GM21526 (cell line): ENCODE results near the gene INSIG1.

Experiments
- ATAC-seq: cut with Tn5 transposase; IDR thresholded peaks from one replicate; pipeline ENCODE4 v1.9.1; 2021; ENCODE audit warnings: moderate library complexity; ENCODE audit not compliant: unreplicated experiment, low FRiP score

The INSIG1 gene

GRCh38 chr7:155283565-155284194, 14.0 kb upstream of the INSIG1 start:
- ATAC-seq = peak; percentile 85

GRCh38 chr7:155284496-155285274, 13.0 kb upstream of the INSIG1 start:
- no peak for ATAC-seq

DNA sequence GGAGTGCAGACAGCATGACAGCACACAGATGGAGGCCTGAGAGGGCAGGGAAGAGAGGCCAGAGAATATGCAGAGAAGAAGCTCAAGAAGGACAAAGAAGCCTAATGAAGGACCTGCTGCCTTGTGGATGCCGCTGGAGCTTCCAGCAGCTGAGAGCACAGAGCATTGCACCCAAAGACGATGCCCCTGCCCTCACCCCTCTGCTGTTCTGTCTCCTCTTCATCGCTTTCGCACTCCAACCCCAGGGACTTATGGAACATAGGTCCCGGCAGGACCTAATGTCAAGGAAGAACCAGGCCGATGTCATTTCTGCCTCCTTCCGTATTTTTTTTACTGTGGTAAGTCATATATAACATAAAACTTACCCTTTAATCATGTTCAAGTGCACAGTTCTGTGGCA, 12.3 kb upstream of the INSIG1 start:
- ATAC-seq = no peak

GRCh38 chr7:155285833-155286232, 11.8 kb upstream of the INSIG1 start:
- ATAC-seq = no peak

GRCh38 chr7:155286686-155287085, 11.0 kb upstream of the INSIG1 start:
- ATAC-seq = no peak

- ATAC-seq = no peak
These were observed 10.3 kb upstream of the INSIG1 start for GRCh38 chr7:155287284-155287935.

GRCh38 chr7:155288055-155288454, 9.6 kb upstream of the INSIG1 start:
- ATAC-seq = no peak

DNA sequence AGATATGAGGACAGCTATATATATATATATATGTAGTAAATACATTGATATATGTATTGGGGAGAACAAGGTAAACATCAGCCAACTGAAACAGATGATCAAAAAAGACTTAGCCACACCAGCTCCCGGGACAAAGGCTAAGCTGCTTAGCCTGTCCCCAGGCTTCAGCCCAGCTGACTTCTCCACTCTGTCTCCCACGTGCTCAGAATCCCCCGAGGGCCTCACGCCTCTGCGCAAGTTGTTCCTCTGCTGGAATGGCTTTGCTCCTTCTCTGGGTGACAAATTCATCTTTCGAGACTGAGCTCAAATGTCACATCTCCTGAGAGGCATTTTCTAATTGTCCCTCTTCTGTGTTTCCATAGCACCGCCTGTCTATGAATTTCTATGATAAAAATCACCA, 8.6 kb upstream of the INSIG1 start:
- no peak for ATAC-seq

DNA sequence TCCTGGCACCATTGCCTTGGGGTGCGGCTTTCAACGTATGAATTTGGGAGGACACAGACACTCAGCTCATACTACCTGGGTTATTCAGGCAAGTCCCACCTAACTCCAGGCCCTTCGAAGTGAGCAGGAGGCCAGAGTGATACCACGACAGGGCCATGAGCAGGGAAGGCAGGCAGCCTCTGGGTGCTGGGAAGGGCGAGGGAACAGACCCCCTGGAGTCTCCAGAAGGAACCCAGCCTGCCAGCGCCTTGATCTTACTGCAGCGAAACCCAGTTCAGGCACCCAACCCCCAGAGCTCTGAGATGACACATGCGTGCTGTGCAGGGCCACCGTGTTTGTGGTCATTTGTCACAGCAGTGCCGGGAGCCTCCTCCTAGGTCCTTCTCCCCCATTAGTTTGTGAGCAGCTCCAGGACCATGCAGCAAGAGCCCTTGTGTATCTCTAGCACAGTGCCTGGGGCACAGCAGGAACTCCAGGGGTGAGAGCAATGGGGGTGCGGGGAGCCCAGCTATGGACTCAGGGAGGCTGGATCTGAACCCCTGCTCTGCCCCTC, 7.7 kb upstream of the INSIG1 start:
- ATAC-seq = no peak

DNA sequence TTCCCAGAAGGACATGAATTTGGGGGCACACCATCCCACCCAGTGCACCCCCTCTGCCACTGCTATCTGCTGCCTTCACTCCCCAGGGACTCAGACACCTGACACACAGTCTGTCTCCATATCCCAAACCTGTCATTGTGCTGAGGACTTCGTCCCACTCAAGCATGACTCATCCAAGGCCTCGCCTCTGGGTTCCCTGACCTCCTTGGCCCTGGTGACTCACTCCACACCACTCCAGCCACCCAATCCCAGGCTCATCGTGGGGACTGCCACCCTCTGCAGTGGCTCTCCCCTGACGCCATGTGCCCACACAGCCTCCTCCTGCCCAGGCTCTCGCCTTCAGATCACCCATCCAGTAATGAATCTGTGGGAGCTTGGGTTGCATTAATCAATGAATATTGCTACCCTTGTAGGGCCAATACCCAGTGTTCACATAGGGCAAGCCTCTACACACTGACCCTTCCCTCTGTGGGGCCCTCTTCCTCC, 6.6 kb upstream of the INSIG1 start:
- ATAC-seq = no peak

GRCh38 chr7:155291729-155292128, 5.9 kb upstream of the INSIG1 start:
- no peak for ATAC-seq

DNA sequence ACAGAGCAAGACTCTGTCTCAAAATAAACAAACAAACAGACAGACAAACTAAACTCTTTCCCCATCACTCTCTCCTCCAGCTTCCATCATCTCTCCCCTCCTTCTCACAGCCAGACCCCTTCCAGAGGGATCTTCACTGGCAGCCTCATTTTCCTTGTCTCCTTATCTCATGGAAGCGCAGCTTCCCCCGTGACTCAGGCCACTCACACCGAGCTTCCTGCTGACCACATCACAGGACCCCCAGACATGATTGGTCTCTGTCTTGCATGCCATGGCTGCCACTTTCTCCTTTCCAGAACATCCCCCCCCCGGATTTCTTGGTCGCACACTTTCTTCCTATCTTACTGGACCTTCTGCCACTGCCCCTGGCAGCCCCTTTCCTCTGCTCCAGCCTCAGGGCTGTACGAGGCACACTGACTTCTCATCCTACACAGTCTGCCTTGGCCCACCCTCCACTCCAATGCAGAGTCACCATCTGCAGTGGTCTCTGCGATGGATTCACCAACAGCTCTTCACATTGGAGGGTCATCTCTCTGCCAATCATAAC, 4.9 kb upstream of the INSIG1 start:
- no peak for ATAC-seq

GRCh38 chr7:155293721-155294510, 3.8 kb upstream of the INSIG1 start:
- ATAC-seq = no peak

DNA sequence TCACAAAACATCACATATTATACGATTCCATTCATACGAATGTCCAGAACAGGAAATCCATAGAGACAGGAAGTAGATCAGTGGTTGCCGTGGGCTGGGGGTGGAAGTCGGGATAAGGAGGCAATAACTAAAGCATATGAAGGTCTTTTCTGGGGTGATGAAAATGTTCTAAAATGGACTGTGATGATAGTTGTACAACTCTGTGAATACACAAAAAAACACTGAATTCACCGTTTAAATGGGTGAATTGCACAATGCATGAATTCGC, 3.2 kb upstream of the INSIG1 start:
- no peak for ATAC-seq

DNA sequence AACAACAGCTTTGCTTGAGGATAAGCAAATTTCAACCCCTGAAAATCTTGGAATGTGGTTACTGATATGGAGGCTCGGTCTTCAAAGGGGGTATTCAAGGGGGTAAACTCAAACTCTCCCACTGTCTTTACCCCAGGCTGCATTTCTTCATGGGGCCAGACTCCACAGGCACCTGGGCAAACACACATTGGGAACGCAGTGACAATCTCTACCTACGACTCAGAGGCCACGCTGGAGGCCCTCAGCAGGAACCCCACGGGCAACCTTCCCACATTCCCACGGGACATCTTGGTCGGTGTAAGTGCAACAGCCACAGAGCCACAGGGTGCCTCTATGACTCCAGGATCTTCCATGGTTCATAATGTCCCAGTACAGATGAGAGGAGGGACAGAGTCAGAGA, 2.2 kb upstream of the INSIG1 start:
- ATAC-seq = no peak

- no peak for ATAC-seq
These were observed 1.5 kb upstream of the INSIG1 start for GRCh38 chr7:155296006-155296787.

DNA sequence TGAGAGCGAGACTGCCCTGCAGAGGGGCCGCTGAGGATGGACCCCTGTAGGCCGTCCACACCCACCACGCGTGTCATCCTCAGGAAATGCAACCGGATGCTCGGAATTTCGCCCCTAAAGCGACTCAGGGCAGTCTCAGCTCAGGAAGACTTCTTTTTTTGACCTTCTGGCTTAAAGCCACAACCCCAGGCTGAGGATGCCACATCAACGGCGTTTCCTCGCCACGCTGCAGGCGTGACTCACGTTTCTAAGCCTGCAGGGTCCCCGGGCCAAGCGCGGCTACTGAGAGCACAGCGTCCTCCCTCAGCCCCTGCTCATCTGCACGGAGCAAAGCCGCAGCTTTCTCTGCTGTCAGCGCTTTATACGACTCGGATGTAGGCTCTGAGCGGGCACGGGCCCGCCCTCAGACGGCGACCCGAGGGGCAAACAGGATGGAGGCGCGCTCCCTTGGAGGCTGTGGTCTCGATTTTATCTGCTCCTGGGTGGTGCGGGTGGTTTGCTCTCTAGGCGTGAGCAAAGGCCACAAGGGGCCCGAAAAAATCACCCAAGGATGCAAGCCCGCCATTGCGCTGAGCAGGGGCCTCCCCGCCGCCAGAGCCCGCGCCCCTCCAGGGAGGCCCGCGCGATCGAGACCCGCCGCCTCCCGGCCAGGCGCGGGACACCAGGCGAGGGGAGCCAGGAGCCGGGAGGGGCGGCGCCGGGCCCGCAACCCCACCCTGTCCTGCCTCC, 726 bp upstream of the INSIG1 start:
- peak; percentile 27 for ATAC-seq

DNA sequence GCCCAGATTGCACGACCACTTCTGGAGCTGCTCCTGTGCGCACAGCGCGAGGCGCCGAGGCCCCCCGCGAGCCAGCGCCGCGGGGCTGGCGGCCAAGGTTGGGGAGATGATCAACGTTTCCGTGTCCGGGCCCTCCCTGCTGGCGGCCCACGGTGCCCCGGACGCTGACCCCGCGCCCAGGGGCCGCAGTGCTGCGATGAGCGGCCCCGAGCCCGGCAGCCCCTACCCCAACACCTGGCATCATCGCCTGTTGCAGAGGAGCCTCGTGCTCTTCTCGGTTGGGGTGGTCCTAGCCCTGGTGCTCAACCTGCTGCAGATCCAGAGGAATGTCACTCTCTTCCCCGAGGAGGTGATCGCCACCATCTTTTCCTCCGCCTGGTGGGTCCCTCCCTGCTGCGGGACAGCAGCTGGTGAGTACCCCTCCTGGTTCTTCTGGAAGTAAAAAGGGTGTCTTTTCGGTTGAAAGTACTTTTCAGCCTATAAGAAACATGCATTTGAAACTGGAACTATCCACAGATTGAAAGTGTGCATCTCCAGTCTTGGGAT, 683 bp downstream of the INSIG1 start:
- no peak for ATAC-seq
